Neural progenitor cell (in vitro differentiated cells): ENCODE results near the gene TBX18. TPM values are rescaled to one million over a fixed set of nuclear protein-coding genes. Genes with fewer than 3 reads are reported as not detected.

Experiments used
- DNase-seq: peaks from one replicate; pipeline ENCODE4 v3.0.0-alpha.2; 2016; ENCODE audit warnings: low spot score
- H2AFZ ChIP-seq: fragments of 200-600 bp; sonication (generic); replicated peaks from 2 replicates; pipeline ENCODE4 v1.6.1; 2016; ENCODE audit warnings: antibody characterized with exemption
- H3F3A ChIP-seq: fragments of 200-600 bp; sonication (generic); 2 replicates; pipeline ENCODE4 v1.6.1; 2016; ENCODE audit warnings: antibody characterized with exemption, low read depth
- H3K27ac ChIP-seq: fragments of 200-600 bp; sonication (generic); 2 replicates; pipeline ENCODE4 v1.5.1; 2016; ENCODE audit warnings: mild to moderate bottlenecking
- H3K27me3 ChIP-seq: fragments of 200-600 bp; sonication (generic); 2 replicates; pipeline ENCODE4 v1.6.1; 2016; ENCODE audit warnings: mild to moderate bottlenecking, moderate library complexity
- H3K36me3 ChIP-seq: fragments of 200-600 bp; sonication (generic); 2 replicates; pipeline ENCODE4 v1.5.1; 2016
- H3K4me1 ChIP-seq: fragments of 200-600 bp; sonication (generic); 2 replicates; pipeline ENCODE4 v1.6.1; 2016; ENCODE audit warnings: mixed run types
- H3K4me2 ChIP-seq: fragments of 200-600 bp; sonication (generic); 2 replicates; pipeline ENCODE4 v1.6.1; 2016
- H3K4me3 ChIP-seq: fragments of 200-600 bp; sonication (generic); 2 replicates; pipeline ENCODE4 v1.5.1; 2016
- H3K79me2 ChIP-seq: fragments of 200-600 bp; sonication (generic); 2 replicates; pipeline ENCODE4 v1.6.1; 2016; ENCODE audit warnings: low read depth
- H3K9ac ChIP-seq: fragments of 200-600 bp; sonication (generic); 2 replicates; pipeline ENCODE4 v1.6.1; 2016
- H3K9me3 ChIP-seq: fragments of 200-600 bp; sonication (generic); 2 replicates; pipeline ENCODE4 v1.5.1; 2016; ENCODE audit warnings: low read depth
- H4K20me1 ChIP-seq: fragments of 200-600 bp; sonication (generic); 2 replicates; pipeline ENCODE4 v1.6.1; 2016; ENCODE audit warnings: low read depth
- H3K27ac Mint-ChIP-seq: 3 replicates; pipeline ENCODE4 v1.8.0; 2021; ENCODE audit warnings: mixed read lengths
- H3K27me3 Mint-ChIP-seq: 2 replicates; pipeline ENCODE4 v1.8.0; 2022; ENCODE audit warnings: low read depth, mild to moderate bottlenecking, inconsistent platforms, moderate library complexity, mixed read lengths; ENCODE audit not compliant: insufficient read depth
- H3K36me3 Mint-ChIP-seq: 3 replicates; pipeline ENCODE4 v1.8.0; 2021; ENCODE audit warnings: mixed read lengths
- H3K4me1 Mint-ChIP-seq: 3 replicates; pipeline ENCODE4 v1.8.0; 2021; ENCODE audit warnings: mixed read lengths
- H3K4me3 Mint-ChIP-seq: 3 replicates; pipeline ENCODE4 v1.8.0; 2021; ENCODE audit warnings: mild to moderate bottlenecking, moderate library complexity, mixed read lengths
- H3K9me3 Mint-ChIP-seq: 3 replicates; pipeline ENCODE4 v1.8.0; 2020; ENCODE audit warnings: mixed read lengths
- CTCF ChIP-seq: fragments of 200-600 bp; sonication (generic); IDR thresholded peaks from 2 replicates; pipeline ENCODE4 v1.5.1; 2017; ENCODE audit warnings: antibody characterized with exemption, mild to moderate bottlenecking
- EZH2 ChIP-seq: fragments of 200-600 bp; sonication (generic); IDR thresholded peaks from 2 replicates; pipeline ENCODE4 v1.6.1; 2017; ENCODE audit warnings: antibody characterized with exemption, mild to moderate bottlenecking, moderate library complexity
- EZH2phosphoT487 ChIP-seq: fragments of 200-600 bp; sonication (generic); IDR thresholded peaks from 2 replicates; pipeline ENCODE4 v1.6.1; 2017; ENCODE audit warnings: antibody characterized with exemption
- small RNA-seq: library from RNA; depleted of rRNA; stranded (forward); fragments of <200 nt; gene quantifications from one replicate; pipeline ENCODE3, GENCODE V24; 2015
- total RNA-seq: library from RNA; depleted of rRNA; stranded (reverse); fragments of >200 nt; gene quantifications from 2 replicates; pipeline ENCODE4 v1.2.3, GENCODE V29; 2015; ENCODE audit warnings: low replicate concordance

Gene TBX18
- total RNA-seq, 1 donor from 2014 or later: not detected

- H3K4me3 ChIP-seq: no peak overlapping the region
- H3F3A ChIP-seq: no peaks in the 10 kb centered on the region
- no peak overlapping the region for H3K4me2 ChIP-seq
- H3K36me3 ChIP-seq: no peaks in the 10 kb centered on the region
- Mint-ChIP-seq H3K9me3 (no peaks in the 10 kb centered on the region), H3K27me3 (no peaks in the 10 kb centered on the region), H3K4me1 (no peaks in the 10 kb centered on the region), H3K36me3 (no peaks in the 10 kb centered on the region), H3K27ac (no peak overlapping the region), H3K4me3 (no peak overlapping the region)
- no peak for DNase-seq
- no peak overlapping the region for H3K9ac ChIP-seq
- H3K9me3 ChIP-seq: no peaks in the 10 kb centered on the region
- H4K20me1 ChIP-seq: no peaks in the 10 kb centered on the region
- no peak for TF ChIP-seq CTCF
- no peak for TF ChIP-seq EZH2
- no peak for TF ChIP-seq EZH2phosphoT487
- no peaks in the 10 kb centered on the region for H3K27me3 ChIP-seq
- H3K79me2 ChIP-seq: no peaks in the 10 kb centered on the region
- H2AFZ ChIP-seq: no peak overlapping the region
- H3K4me1 ChIP-seq: peaks cover 10% of the 10 kb centered on the region
- no peak overlapping the region for H3K27ac ChIP-seq
Observed at GRCh38 chr6:84638286-84638685, 126.1 kb downstream of the TBX18 start.

Small RNAs within 50 kb of the gene (small RNA-seq; reads per million reads assigned to genes)
- not detected for gene AL590143.1
